Ishikawa (cell line): ENCODE results near the gene GRM3.

Experiments used
- CEBPB ChIP-seq: IDR thresholded peaks from 2 replicates; pipeline ENCODE4 v1.6.1; 2012
- CREB1 ChIP-seq: IDR thresholded peaks from 2 replicates; pipeline ENCODE4 v1.6.1; 2012; ENCODE audit warnings: low read depth
- EGR1 ChIP-seq: IDR thresholded peaks from 2 replicates; pipeline ENCODE4 v1.6.1; 2012
- EP300 ChIP-seq: IDR thresholded peaks from 2 replicates; pipeline ENCODE4 v1.6.1; 2012; ENCODE audit warnings: borderline replicate concordance
- FOXM1 ChIP-seq: IDR thresholded peaks from 2 replicates; pipeline ENCODE4 v1.6.1; 2012; ENCODE audit warnings: low read depth, borderline replicate concordance
- MAX ChIP-seq: IDR thresholded peaks from 2 replicates; pipeline ENCODE4 v1.6.1; 2012
- NFIC ChIP-seq: IDR thresholded peaks from 2 replicates; pipeline ENCODE4 v1.6.1; 2012
- RAD21 ChIP-seq: IDR thresholded peaks from 2 replicates; pipeline ENCODE4 v1.6.1; 2012; ENCODE audit warnings: low read depth
- REST ChIP-seq: IDR thresholded peaks from 2 replicates; pipeline ENCODE4 v1.6.1; 2012; ENCODE audit warnings: low read depth, mild to moderate bottlenecking
- TAF1 ChIP-seq: IDR thresholded peaks from 2 replicates; pipeline ENCODE4 v1.6.1; 2012; ENCODE audit warnings: low read depth, mild to moderate bottlenecking
- TCF12 ChIP-seq: IDR thresholded peaks from 2 replicates; pipeline ENCODE4 v1.6.1; 2012; ENCODE audit warnings: low read depth
- TEAD4 ChIP-seq: IDR thresholded peaks from 2 replicates; pipeline ENCODE4 v1.6.1; 2012
- YY1 ChIP-seq: IDR thresholded peaks from 2 replicates; pipeline ENCODE4 v1.6.1; 2012; ENCODE audit warnings: low read depth
- ZBTB7A ChIP-seq: IDR thresholded peaks from 2 replicates; pipeline ENCODE4 v1.6.1; 2012; ENCODE audit warnings: low read depth
- TF ChIP-seq, protein P1 (sequence below): IDR thresholded peaks from 2 replicates; pipeline ENCODE4 v1.6.1; 2012

GRM3 gene

GRCh38 chr7:86748201-86748600 lies 104.5 kb downstream of the GRM3 start:
- TF ChIP-seq CEBPB (no peak), CREB1 (no peak), TAF1 (no peak), EP300 (no peak), TEAD4 (no peak), RAD21 (no peak), NFIC (no peak)
- TF ChIP-seq, protein P1, sequence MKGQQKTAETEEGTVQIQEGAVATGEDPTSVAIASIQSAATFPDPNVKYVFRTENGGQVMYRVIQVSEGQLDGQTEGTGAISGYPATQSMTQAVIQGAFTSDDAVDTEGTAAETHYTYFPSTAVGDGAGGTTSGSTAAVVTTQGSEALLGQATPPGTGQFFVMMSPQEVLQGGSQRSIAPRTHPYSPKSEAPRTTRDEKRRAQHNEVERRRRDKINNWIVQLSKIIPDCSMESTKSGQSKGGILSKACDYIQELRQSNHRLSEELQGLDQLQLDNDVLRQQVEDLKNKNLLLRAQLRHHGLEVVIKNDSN, result no peak

DNA sequence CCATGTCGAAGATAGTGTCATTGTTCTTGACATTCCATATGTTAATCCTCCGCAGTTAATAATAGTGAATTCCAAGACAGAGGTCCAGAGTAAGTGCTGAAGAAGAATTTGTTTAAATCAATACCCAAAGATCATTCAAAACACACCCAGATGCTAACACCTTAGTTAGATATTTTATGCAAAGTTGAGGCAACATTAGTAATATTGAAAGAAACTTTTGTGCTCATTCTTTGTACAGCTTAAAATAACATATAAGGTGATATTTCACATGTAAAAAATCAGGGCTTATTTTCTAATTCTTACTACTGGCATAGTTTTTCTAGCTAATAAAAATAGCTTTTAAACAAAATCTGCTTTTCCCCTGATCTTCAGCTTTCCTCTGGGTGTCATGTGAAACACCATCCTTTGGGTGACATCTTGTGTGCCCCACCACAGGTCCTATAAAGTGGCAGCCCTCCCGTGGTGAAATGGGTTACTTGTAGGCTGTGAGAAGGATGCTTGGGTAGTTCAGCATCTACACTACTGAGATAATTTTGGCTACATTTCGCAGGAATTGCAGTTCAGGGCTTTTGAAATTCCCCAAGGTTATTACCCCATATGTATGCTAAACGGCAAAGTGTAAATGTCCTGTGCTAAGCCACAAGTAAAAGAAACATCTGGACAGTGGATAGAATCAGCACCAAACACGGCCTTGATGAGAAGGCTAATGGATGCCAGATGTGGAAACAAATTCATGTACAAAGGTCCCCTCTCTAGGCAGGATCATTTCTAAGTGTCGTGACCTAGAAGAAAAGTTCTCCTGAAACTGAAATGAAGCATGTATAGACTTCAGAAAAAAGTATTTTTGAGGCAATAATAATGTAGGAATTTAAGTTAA lies 105.4 kb downstream of the GRM3 start:
- TF ChIP-seq MAX (no peak), REST (no peak)

DNA sequence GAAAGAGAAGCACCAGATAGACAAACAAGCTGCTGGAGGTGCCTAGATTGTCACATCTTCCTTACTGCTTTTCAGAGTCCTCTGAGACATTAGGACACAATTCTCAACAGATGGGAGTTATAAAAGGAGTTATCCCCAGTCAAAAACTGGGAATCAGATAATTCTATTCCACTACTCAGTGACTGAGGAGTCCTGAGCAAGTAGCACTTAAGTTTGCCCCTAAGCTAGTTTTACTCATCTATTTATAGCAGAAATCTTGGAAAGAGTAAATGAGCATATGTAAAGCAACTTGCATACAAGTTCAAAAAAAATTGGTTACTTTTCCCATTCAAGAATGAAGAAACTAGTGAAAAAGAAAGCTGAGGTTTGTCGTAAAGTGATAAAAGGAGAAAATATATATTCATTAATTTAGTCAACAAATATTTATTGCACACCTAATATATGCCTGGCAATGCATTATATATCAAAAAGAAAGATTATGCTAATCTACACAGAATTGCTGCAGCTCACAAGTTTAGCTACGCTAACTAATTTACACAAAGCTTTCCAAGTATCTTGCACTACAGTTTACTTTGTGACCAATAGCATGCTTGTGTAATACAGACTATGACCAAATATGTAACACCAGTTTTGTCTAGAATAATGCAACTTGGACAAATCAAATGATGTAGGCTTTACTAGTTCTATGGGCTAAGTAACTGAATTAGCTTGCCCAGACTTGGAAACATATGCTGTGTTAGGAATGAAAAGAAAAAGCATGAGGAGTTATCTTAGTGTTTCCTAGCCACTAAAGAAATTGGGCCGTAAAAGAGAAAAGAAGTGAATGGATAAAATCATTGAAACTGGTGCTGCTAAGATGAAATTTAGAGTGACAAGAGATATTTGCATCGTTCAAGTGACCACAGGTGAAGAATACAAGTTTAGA lies 106.3 kb downstream of the GRM3 start:
- no peak for TF ChIP-seq EGR1
- TF ChIP-seq TCF12, result no peak
- no peak for TF ChIP-seq EP300
- no peak for TF ChIP-seq REST
- TF ChIP-seq MAX, result no peak
- TF ChIP-seq NFIC, result no peak
- no peak for TF ChIP-seq RAD21
- TF ChIP-seq YY1, result no peak
- TF ChIP-seq CREB1, result no peak
- TF ChIP-seq TAF1, result no peak
- no peak for TF ChIP-seq ZBTB7A
- TF ChIP-seq CEBPB, result no peak
- TF ChIP-seq FOXM1, result no peak
- TF ChIP-seq TEAD4, result no peak
- TF ChIP-seq, protein P1, result no peak

DNA sequence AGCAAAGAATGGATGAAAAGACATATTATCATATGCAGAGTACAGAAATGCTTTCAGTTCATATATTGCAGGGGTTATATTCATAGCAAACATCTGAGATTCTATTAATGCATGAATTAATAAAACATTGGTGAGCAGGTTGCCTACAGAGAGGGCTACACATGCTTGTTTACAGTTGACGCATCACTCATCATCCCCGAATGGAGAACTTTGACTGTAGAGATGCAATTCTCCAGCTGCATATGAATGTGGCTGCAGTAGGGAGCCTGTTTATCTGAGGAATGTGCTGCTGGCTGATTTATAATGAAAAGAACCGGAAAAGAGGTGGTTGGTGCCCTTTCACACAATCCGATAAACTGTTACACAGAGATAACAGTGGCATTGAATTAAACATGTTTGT lies 116.5 kb downstream of the GRM3 start:
- no peak for TF ChIP-seq CREB1
- no peak for TF ChIP-seq MAX
- no peak for TF ChIP-seq EP300
- no peak for TF ChIP-seq CEBPB

GRCh38 chr7:86762129-86762528 lies 118.4 kb downstream of the GRM3 start:
- TF ChIP-seq NFIC (no peak), YY1 (no peak), MAX (no peak), REST (no peak), TAF1 (no peak), TCF12 (no peak), EGR1 (no peak), TEAD4 (no peak), EP300 (no peak), ZBTB7A (no peak), FOXM1 (no peak), CEBPB (no peak)
- TF ChIP-seq, protein P1, result no peak
